Stomach (tissue), 9 donors: ENCODE measurements around the gene NRTN. TPM values are rescaled to one million over a fixed set of nuclear protein-coding genes. Genes with fewer than 3 reads are reported as not detected.
"Not testable (repeated sequence)": the region's sequence is repeated elsewhere in the genome, so short reads cannot be mapped to it uniquely, and the experiment has no call there.

Source experiments
- DNase-seq, 2 donors: peaks; one replicate each; pipeline versions ENCODE4 v3.0.0 to v3.0.0-alpha.2; 2013 to 2019
- H3K27ac ChIP-seq, 5 donors: fragments of 200-600 bp in 4 of 5; sonication (generic) in 4 of 5; one replicate each; pipeline ENCODE4 v1.5.1; 2013 to 2019; ENCODE audit warnings: mild to moderate bottlenecking in 1 of 5, moderate library complexity in 1 of 5
- H3K27me3 ChIP-seq, 3 donors: fragments of 200-600 bp; sonication (generic); one replicate each; pipeline ENCODE4 v1.5.1; 2017 to 2019; ENCODE audit warnings: mixed run types in 1 of 3
- H3K36me3 ChIP-seq, 4 donors: fragments of 200-600 bp; sonication (generic); 1 replicate in 3 of 4; 2 replicates in 1 of 4; pipeline ENCODE4 v1.5.1; 2016 to 2019
- H3K4me1 ChIP-seq, 4 donors: fragments of 200-600 bp; sonication (generic); one replicate each; pipeline ENCODE4 v1.5.1; 2016 to 2019
- H3K4me3 ChIP-seq, 4 donors: fragments of 200-600 bp; sonication (generic) in 3 of 4; one replicate each; pipeline ENCODE4 v1.5.1; 2016 to 2019; ENCODE audit warnings: mild to moderate bottlenecking in 1 of 4
- H3K9me3 ChIP-seq, 4 donors: fragments of 200-600 bp; sonication (generic); one replicate each; pipeline ENCODE4 v1.5.1; 2016 to 2019
- EP300 ChIP-seq: sonication (generic); formaldehyde crosslinking; IDR thresholded peaks from one replicate; pipeline ENCODE4 v1.6.1; 2017; ENCODE audit warnings: antibody characterized with exemption
- POLR2A ChIP-seq, 4 donors: fragments of 450-650 bp; IDR thresholded peaks; one replicate each; pipeline ENCODE4 v1.6.1; 2016; ENCODE audit warnings: antibody characterized with exemption in 4 of 4, control low read depth in 2 of 4, mild to moderate bottlenecking in 1 of 4, moderate library complexity in 1 of 4
- POLR2AphosphoS5 ChIP-seq, 3 donors: sonication (generic); formaldehyde crosslinking; IDR thresholded peaks; one replicate each; pipeline ENCODE4 v1.6.1; 2016; ENCODE audit warnings: antibody characterized with exemption in 3 of 3
- WGBS, 5 donors: extraction: QIAGEN DNeasy Blood & Tissue Kit in 3 of 5; methylation state at CpG; one replicate each; pipeline versions ENCODE4 v1.1.5 to v1.1.7; 2013 to 2018; 5-methylcytosine and 5-hydroxymethylcytosine counted together
- intact Hi-C: fragments of 100-400 bp; cut with DNase I; formaldehyde crosslinking; loops from one replicate; pipeline ENCODE4 v1.15.1; 2023; ENCODE audit warnings: low total_unique reads
- polyA plus RNA-seq, 3 donors: library from polyadenylated mRNA; stranded (reverse); fragments of 200-250 nt; gene quantifications; one replicate each; pipeline ENCODE4 v1.2.3, GENCODE V29; 2013
- total RNA-seq, 5 donors: library from RNA; depleted of rRNA; stranded (reverse); fragments of >200 nt; gene quantifications; one replicate each; pipeline versions ENCODE4 v1.1.0 to v1.2.3, GENCODE V29; 2014 to 2016
- TF ChIP-seq, protein P1 (sequence below), 7 experiments: fragments of 450-650 bp in 4 of 7; fragments of 200-600 bp in 3 of 7; sonication (generic) in 3 of 7; IDR thresholded peaks; one replicate each; pipeline ENCODE4 v1.5.1; 2016 to 2019; ENCODE audit warnings: antibody characterized with exemption in 7 of 7, control low read depth in 2 of 7, mild to moderate bottlenecking in 1 of 7
- donor health status: healthy with polysubstance abuse.
- donor health status: Bipolar disorder and iron deficiency.
- donor health status: healthy.

The NRTN gene
- total and polyA plus RNA-seq, 8 donors, result 0.92 to 7.1 (median 3.8) TPM; not detected in 2

GRCh38 chr19:5832527-5833216, 27.8 kb downstream of the NRTN start:
- peaks cover 11 to 21% (median 19%) of the 10 kb centered on the region in 4 donors for H3K4me1 ChIP-seq
- H3K27me3 ChIP-seq, result peaks cover 0 to 18% (median 0%) of the 10 kb centered on the region in 3 donors
- no peak overlapping the region for H3K4me3 ChIP-seq
- no peak for TF ChIP-seq POLR2A (IDR thresholded peaks at IDR 0.05)
- no peak for TF ChIP-seq POLR2AphosphoS5 (IDR thresholded peaks at IDR 0.05)
- TF ChIP-seq EP300, result no peak
- no peaks in the 10 kb centered on the region for H3K36me3 ChIP-seq
- DNase-seq, result no peak
- no peak overlapping the region for H3K27ac ChIP-seq
- WGBS, 5 donors, result 80 to 91% (median 87%) methylated on average over 6 of the region's 6 CpGs
- intact Hi-C loops, result no loop called here
- no peaks in the 10 kb centered on the region for H3K9me3 ChIP-seq

DNA sequence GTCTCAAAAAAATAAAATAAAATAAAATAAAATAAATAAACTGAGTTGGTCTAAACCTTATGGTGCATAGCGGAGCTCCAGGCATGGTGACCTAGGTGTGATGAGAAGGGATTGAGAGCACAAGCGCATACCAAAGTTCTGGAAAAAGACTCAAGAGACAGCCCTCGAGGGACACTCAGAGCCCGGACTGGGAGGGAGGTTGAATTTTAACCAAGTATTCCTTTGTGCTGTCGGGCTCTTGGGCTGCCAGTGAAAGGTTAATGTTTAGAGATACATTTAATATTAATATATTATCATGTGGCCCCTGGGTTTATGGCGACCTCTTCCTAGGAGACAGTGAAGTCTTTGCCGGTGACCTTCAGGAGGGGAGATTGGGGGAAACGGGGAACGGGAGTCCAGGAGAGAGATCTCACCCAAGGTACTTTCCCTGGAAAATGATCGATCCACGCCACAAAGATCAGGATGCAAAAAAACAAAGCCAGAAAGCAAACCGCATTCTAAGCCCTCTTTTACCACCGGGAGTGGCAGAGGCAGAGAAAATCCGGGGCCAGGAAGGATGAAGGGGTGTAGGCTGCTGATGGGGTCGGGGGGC, 33.0 kb downstream of the NRTN start:
- no peak for TF ChIP-seq POLR2A (IDR thresholded peaks at IDR 0.05)
- TF ChIP-seq EP300, result no peak
- TF ChIP-seq, protein P1, sequence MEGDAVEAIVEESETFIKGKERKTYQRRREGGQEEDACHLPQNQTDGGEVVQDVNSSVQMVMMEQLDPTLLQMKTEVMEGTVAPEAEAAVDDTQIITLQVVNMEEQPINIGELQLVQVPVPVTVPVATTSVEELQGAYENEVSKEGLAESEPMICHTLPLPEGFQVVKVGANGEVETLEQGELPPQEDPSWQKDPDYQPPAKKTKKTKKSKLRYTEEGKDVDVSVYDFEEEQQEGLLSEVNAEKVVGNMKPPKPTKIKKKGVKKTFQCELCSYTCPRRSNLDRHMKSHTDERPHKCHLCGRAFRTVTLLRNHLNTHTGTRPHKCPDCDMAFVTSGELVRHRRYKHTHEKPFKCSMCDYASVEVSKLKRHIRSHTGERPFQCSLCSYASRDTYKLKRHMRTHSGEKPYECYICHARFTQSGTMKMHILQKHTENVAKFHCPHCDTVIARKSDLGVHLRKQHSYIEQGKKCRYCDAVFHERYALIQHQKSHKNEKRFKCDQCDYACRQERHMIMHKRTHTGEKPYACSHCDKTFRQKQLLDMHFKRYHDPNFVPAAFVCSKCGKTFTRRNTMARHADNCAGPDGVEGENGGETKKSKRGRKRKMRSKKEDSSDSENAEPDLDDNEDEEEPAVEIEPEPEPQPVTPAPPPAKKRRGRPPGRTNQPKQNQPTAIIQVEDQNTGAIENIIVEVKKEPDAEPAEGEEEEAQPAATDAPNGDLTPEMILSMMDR (IDR thresholded peaks at IDR 0.05), result no peak
- TF ChIP-seq POLR2AphosphoS5 (IDR thresholded peaks at IDR 0.05), result no peak
- intact Hi-C loops, result no loop called here
- Histone ChIP-seq H3K4me3 (no peak overlapping the region), H3K4me1 (no peaks in the 10 kb centered on the region), H3K36me3 (no peaks in the 10 kb centered on the region), H3K9me3 (no peaks in the 10 kb centered on the region), H3K27ac (no peak overlapping the region), H3K27me3 (no peaks in the 10 kb centered on the region)
- 42 to 46% (median 42%) methylated on average over 14 to 15 of the region's 15 CpGs for whole genome bisulfite sequencing, 5 donors
- DNase-seq, result no peak

DNA sequence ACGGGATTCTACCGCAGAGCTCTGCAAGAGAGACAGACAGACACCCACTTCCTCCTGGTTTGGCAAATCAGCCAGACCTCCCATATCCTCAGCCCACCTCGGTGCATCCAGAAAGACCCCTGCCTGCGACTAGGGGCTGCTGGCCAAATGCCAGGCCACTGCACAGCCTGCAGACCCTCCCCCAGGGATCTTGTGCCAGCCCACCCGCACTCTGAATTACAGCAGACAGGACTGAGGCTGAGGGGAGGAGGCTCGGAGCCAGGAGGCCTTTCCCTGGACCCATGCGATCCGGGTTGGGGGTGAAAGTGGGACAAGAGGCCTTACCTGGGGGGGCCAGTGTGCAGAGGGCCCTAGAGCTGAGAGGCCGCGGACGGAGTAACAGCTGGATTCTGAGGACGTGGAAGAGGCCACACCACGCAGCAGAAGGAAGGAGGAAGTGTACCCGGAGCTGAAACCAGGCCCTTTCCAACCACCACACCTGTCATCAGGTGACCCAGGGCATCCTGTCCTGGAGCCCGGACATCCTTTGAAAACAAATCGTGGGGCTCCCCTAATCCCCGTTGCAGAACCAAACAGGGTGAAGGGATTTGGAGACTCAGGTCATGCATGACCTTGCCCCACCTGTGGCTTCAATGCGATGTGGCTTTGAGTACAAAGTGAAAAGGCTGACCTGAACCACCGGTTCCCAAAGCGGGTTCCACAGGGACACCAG, 33.6 kb downstream of the NRTN start:
- DNase-seq, result no peak
- no peaks in the 10 kb centered on the region for H3K27me3 ChIP-seq
- H3K36me3 ChIP-seq, result peaks cover 0 to 6% (median 0%) of the 10 kb centered on the region in 4 donors
- intact Hi-C loops, result no loop called here
- H3K9me3 ChIP-seq, result no peaks in the 10 kb centered on the region
- H3K27ac ChIP-seq, result no peak overlapping the region
- H3K4me3 ChIP-seq, result no peak overlapping the region
- H3K4me1 ChIP-seq, result no peaks in the 10 kb centered on the region
- 52 to 76% (median 68%) methylated on average over 14 to 20 of the region's 20 CpGs for WGBS, 5 donors
- TF ChIP-seq POLR2A (IDR thresholded peaks at IDR 0.05) (no peak), POLR2AphosphoS5 (IDR thresholded peaks at IDR 0.05) (no peak), EP300 (no peak)
- TF ChIP-seq, protein P1 (IDR thresholded peaks at IDR 0.05), result no peak

DNA sequence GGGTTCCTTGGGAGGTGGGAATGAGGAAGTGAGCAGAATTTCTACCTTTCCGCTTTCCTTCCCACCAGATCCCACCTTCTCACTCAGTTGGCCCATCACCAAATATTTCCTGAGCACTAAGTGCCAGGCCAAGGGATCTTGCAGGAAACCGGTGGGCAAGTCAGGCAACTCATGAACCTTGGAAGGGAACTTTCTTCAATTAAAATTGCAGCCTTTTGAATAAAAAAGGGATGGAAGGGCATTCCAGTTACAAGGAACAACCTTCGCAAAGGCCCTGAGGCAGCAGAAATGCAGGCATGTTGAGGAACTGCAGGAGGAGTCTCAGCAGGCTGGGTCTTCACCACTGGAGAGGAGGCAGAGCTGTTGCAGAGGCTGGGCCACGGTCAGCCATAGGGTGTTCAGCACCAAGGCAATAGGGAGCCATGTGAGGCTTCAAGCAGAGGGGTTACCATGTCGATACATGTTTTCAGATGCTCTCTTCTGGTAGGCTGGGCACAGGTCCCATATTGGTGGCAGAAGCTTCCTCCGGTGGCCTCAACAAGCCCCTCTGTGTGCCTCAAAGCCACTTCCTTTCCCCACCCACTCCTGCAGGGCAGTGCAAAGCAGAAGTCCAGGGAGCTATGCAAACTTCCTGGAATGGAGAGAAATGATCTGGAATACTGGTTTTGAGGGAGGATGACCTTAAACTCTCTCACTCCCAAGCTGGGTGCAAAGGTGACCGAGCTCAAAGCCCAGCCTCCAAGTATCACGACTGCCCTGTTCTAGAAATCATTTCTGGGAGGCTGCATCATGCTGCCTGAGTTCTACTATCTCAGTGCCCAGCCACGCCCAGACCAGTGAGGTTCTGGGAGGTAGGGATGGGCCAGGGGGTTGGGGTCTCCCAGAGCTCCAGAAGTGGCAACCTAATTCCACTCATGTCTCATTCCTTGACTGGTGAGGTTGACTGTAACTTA, 34.5 kb downstream of the NRTN start, which contains the start of gene FUT6:
Gene FUT6 (minus strand): TSS at position 638 of the 953 bp plus-strand sequence. CDS start 7,135 bp downstream, outside the sequence.
- Histone ChIP-seq H3K27me3 (no peaks in the 10 kb centered on the region), H3K9me3 (no peaks in the 10 kb centered on the region), H3K36me3 (peaks cover 0 to 7% (median 0%) of the 10 kb centered on the region in 4 donors), H3K4me1 (no peaks in the 10 kb centered on the region), H3K4me3 (no peak within 1 kb of the TSS), H3K27ac (no peak within 1 kb of the TSS)
- TF ChIP-seq POLR2A (IDR thresholded peaks at IDR 0.05) (no peak), EP300 (no peak), POLR2AphosphoS5 (IDR thresholded peaks at IDR 0.05) (no peak)
- TF ChIP-seq, protein P1 (IDR thresholded peaks at IDR 0.05), result no peak
- intact Hi-C loops, result no loop called here
- 68 to 79% (median 72%) methylated on average over 9 of the region's 9 CpGs for WGBS, 5 donors
- no peak for DNase-seq

DNA sequence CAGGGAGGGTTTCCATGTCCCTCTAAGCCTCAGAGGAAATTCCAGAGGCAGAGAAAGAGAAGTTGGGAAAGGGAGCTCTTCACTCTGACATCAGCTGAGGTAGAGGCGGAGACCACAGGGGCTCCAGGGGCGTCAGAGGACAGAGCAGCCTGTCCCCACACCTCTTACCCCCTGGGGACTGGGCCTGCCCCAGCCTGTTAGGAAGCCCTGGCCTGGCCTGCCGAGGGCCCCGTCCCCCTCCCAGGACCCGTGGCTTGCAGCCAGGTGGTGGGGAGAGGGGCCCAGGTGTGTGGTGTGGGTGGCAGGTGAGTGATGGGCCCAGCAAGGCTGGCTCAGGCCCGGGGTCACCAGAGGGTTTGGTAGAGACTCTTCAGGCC, 36.9 kb downstream of the NRTN start:
- H3K4me1 ChIP-seq, H3K9me3 ChIP-seq, H3K27ac ChIP-seq, H3K4me3 ChIP-seq, DNase-seq, H3K27me3 ChIP-seq, intact Hi-C loops, H3K36me3 ChIP-seq: not testable (repeated sequence)
- 58 to 83% (median 79%) methylated on average over 5 to 6 of the region's 6 CpGs for WGBS, 5 donors
